ENCODE data around the gene CDH4.

Gene CDH4

GRCh38 chr20:61744691-61745396 lies 492.8 kb downstream of the CDH4 start:
- no peak for DNase-seq

DNA sequence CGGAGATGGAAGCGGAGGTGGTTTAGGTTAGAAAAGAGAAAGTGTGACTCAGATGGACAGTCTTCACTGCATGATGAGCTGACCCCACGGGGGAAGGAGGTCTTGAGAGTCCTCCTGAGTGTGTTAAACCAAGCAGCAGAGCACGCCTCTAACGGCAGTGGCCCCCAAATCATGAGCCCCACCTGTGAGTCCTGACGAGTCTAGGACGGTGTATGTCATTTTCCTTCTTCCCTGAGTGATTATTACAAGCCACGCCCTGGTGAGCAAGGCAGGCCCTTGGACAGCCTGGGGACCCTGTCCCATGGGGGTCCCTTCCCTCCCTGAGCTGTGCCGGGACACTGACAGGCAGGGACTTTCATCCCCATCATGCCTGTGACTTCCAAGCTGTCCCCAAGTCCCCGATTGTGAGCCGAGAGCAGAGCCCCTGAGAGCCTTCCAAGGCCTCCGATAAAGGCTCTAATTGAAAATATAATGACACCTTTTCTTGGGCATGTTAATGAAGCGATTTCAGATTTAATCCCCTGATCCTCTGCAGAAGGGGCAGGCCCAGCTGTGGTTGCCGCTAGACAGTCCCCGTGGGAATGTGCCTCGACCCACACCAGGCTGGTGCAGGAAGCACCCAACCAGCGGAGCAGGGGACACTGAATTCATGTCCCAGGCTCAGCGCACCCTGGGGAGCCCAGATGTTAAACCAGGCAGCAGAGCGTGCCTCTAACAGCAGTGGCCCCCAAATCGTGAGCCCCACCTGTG lies 493.5 kb downstream of the CDH4 start:
- no peak for DNase-seq

DNA sequence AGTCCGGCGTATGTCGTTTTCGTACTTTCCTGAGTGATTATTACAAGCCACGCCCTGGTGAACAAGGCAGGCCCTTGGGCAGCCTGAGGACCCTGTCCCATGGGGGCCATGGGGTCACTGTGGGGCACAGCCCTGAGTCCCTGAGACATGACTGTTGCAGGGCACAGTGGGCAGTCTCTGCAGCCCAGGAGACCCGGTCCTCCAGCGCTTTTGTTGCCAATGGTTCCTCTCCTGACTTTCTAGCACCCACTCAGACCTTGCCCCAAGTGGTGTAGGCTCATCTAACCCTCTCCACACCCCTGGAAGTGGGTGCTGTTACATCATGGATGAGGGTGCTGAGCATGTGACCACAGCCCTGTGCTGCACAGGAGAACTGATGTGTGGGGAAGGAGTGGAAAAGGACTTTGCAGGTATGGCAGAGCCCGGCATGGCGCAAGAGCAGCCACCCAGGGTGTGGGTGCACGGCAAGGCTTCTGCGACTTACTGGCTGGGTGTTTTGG lies 494.1 kb downstream of the CDH4 start:
- DNase-seq, result no peak

DNA sequence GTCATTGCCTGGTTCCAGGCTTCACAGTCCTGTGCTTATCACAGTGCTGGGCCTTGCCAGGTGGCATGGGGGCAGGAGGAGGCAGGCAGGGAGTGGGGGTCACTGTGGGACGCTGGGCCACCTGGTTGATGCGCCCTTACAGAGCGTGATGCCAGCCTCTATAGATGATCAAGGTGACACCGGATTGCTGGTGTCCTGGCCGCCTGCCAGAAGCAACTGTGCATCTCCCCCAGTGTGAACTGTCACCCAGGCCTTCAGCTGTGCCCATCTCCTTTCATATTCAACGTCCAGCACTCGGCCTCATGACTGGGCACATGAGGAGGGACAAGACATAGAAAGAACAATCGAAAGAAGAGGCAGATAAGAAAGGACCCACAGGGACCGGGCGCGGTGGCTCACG lies 494.7 kb downstream of the CDH4 start:
- DNase-seq, result no peak

GRCh38 chr20:61748376-61748775 lies 496.3 kb downstream of the CDH4 start:
- no peak for DNase-seq

DNA sequence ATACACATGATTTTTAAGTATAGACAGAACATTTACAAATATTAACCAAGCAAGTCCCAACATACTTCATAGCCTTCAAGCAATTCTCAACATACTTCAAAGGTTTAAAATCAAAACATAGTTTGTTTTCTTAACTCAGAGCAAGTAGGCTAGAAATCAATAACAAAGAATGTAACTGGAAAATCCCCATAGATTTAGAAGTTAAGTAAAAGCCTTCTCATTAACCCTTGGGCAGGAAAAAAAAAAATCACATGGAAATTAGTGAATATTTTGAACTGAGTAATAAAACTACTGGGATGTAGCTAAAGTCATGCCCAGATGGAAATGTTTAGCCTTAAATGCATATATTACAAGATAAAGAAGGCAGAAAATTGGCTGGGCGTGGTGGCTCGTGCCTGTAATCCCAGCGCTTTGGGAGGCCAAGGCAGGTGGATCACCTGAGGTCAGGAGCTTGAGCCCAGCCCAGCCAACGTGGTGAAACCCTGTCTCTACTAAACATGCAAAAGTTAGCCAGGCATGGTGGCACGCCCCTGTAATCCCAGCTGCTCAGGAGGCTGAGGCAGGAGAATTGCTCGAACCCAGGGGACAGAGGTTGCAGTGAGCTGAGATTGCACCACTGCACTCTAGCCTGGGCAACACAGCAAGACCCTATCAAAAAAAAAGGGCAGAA lies 497.5 kb downstream of the CDH4 start:
- DNase-seq, result no peak

DNA sequence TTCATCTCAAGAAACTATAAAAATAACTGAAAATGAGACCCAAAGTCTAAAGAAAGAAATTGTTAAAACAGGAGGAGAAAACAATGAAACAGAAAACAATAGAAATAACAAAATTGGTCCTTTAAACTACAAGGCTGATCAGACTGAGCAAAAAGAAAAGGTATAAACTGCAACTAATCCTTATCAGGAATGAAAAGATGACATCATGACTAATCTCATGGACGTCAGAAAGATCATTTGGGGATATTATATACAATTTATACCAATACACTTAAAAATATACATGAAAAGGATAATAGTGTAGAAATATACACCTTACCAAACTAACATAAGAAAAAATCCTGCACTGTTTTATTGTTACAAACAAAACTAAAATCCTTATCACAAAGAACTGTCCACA lies 498.0 kb downstream of the CDH4 start:
- no peak for DNase-seq

DNA sequence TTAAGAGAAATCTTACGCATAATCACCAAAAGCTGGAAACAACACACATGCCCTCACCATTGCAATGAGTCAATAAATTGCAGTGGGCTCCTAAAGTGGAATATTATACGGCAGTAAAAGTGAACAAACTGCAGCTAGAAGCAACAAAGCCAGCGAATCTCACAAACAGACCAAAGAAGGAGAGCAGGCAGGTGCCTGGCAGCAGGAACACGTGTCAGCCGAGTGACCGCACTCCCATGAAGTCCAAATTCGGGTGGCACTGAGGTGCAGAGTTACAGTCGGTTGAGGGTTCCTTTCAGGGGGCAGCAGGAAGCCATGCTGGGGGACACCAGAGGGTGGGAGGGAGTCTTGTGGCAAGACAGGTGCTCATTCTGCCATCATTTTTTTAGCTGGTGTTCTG lies 500.5 kb downstream of the CDH4 start:
- DNase-seq, result no peak

- DNase-seq, result no peak
Observed at GRCh38 chr20:61753316-61753942, 501.4 kb downstream of the CDH4 start.

- no peak for DNase-seq
Observed at GRCh38 chr20:61753987-61754956, 502.2 kb downstream of the CDH4 start.

DNA sequence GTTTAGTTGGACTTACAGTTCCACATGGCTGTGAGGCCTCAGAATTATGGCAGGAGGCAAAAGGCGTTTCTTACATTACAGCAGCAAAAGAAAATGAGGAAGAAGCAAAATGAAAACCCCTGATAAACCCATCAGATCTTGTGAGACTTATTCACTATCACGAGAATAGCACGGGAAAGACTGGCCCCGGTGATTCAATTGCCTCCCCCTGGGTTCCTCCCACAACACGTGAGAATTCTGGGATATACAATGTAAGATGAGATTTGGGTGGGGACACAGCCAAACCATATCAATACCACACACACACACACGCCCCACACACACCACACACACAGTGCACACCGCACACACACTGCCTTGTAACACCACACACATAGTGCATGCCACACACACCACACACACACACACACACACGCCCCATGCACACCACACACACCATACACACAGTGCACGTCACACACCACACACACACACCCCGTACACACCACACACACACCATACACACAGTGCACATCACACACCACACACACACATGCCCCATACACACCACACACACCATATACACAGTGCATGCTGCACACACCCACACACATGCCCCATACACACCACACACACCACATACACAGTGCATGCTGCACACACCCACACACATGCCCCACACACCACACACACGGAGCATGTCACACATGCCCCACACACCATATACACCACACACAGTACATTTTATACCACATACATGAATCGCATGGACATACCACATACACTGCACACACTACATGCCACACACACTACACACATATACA lies 503.1 kb downstream of the CDH4 start:
- no peak for DNase-seq

DNA sequence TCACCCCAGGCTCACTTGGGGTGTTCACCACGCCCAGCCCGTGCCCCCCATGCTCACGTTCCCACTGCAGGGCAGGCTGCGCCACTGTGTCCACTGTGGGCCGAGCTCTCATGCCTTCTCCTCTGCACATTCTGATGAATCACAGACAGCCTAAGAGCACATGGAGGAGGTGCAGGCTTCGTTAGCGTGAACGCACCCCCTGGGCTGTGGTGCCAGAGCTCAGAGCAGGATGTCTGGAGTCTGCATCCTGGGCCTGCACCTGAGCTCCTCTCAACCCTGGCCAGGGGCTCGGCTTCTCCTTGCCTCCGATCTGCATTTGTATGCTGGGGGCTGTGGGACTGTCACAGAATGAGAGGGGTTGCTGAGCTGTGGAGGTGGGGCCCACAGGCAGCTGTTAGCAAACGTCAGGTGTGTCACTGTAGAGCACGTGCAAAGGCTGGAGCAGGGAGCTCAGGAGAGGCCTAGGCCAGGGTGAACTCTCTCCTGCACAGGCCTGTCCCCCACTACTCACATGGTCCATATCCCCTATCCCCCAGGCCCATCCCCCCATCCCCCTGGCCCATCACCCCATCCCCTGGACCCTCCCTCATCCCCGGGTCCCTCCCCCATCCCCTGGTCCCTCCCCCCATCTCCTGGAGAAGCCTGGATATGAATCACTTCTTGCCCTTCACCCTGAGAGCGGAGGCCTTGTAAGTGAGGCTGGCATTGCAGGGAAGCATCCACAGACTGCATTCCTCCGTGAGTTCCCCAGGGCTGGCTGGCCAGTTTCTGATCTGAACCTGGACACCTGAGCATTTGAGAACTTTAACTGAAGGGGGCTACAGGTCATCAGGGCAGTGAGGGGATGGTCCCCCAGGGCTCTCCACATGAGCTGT lies 504.1 kb downstream of the CDH4 start:
- DNase-seq, result no peak

DNA sequence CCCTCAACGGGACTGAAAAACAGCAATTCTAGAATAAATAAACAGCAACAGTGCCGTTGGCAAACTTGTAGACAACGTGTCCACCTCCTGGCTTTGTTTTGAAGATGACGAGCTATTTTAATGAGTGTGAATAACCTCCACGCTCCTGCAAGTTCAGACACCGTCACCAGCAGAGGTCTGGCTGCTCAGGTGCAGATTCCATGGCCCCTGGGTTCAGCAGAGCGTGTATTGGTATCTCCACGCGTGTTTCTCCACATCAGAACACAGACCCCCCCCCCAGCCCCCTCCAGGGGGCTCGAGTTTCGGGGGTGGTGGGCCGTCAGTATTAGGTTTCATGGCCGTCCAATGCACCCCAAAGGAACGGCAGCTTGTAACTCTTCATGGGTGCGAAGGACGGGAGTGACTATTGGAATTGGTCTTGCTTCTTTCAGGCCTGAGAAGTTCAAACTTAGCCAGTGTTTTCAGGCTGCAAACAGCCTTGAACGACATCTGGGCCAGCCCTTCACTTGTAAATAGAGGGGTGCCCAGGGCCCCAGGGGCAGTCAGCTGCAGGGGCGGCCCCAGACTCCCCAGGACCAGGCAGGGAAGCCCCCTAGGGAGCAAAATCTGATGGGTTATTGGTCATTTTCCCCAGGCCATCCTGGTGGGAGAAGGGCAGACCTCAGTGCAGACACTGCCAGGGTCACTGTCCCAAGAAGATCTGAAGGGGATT lies 505.1 kb downstream of the CDH4 start:
- DNase-seq, result no peak

DNA sequence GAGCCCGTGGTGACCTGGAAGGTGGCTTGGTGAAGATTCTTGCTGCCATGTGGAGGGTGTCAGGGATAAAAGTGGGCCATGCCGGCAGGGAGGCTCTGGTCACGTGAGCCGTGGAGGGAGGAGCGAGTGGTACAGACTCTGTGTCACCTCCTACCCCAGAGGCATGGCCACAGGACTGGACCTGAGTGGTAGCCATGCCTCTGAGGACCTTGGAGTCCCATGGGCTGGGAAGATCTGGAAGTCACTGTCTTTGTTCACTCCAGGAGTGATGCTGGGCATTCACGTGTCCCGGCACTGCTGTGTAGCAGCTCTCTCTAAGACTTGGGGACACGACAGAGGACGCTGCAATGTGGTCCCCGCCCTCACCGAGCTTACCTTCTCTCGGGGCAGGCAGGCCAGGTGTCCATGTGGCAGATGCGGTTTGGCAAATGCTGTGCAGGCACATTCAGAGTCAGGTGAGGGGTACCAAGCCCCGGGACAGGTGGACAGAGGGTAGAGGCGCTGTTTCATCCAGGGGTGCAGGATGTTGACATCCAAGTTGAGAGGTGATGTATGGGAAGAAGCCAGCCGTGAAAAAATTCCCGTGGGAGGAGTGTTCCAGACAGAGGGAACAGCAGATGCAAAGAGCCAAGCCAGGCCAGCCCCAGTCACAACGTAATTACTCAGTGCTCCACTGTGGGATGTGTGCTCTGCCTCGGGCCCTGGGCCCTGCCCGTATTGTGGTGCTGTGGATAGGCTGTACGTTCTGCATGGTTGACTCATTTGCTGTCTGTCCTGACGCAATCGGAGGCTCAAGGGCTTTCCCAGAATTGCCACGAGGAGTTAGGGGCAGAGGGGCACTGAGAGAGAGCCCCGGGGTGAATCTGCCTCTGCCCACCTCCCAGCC lies 505.9 kb downstream of the CDH4 start:
- no peak for DNase-seq

- no peak for DNase-seq
Observed at GRCh38 chr20:61758564-61759200, 506.6 kb downstream of the CDH4 start.

DNA sequence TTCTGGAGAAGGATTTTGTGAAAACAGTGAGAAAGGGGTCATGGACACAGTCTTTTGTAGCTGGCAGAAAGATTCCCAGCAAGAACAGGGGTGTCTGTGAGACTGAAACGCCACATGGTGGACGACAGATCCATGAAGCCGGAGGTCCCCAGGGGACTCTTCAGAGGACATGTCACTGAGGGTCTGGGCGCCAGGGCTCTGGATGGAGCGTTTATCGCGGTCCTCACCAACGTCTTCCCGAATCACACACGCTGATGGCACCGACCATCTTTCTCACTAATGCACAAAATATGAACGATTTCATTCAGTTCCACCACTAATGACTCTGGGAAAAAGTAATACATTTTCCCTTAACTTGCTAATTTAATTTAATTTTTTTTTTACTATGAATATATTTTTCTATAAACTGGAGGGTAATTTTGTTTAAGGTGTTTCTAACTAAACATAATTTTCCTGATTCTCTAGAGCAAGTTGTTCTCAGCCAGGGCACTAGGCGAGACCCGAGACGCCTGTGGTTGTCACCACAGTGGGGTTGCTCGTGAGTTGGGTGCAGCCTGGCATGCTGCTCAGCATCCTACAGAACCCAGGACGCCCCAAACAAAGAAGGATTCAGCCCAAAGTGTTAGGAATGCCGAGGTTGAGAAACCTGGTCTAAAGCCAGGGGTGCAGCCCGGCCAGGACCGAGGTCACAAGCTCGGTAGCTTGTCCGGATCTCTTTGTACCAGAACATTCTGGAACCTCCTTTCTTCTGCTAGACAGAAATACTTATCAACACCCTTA lies 507.4 kb downstream of the CDH4 start:
- DNase-seq, result no peak

- no peak for DNase-seq
Observed at GRCh38 chr20:61760321-61760720, 508.3 kb downstream of the CDH4 start.
